NCI-H1436 treated with DMSO at 0.1 percent for 48 hours (cell line): ENCODE data around the gene CEP97.

Experiments used
- DNase-seq: peaks from one replicate; lab custom pipeline; 2025; lab: John Stamatoyannopoulos, UW

CEP97 gene

GRCh38 chr3:101813817-101814440, 89.5 kb downstream of the CEP97 start:
- DNase-seq, result no peak

DNA sequence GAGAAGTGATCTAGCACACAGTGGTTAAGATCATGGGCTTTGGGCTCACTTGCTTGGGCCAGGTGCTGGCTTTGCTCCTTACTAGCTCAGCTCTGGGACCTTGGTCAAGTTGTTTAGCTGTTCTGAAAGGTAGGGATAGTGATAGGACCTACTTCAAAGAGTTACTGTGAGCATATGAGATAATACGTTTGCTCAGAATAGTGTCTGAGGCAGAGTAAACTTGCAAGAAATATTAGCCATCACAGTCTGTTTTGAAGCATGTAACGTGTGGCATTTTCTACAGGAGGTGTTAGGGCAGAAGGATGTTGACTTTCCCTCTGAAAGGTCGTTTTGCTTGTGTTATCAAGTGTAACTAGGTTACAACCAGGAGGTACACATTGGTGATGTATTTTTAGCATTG, 90.4 kb downstream of the CEP97 start:
- DNase-seq, result no peak

DNA sequence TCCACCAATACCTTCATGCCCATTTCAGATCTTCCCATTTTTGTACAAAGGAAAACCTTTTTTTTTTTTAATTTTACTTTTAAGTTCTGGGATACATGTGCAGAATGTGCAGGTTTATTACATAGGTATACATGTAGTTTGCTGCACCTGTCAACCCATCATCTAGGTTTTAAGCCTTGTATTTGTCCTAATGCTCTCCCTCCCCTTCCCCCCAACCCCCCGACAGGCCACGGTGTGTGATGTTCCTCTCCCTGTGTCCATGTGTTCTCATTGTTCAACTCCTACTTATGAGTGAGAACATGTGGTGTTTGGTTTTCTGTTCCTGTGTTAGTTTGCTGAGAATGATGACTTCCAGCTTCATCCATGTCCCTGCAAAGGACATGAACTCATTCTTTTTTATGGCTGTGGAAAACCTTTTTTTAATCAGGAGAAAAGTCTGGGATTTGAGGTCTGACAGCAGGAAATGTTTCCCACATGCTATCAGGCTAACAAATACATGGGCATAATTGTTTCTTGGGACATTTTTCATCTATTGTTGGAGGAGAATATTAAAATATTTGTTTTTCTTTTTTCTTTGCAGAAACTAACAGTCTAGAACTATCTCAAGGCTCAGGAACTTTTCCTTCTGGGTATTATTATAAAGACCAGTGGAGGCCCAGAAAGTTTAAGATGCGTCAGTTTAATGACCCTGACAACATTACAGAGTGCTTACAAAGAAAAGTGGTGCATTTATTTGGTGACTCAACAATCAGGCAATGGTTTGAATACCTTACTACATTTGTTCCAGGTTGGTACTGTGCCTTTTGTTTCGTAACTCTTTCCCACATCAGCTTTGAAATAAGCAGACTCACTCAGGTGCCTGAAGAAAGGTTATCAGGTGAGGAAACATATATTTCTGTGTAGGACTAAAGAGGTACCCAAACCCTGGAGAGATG, 92.1 kb downstream of the CEP97 start:
- DNase-seq, result no peak

GRCh38 chr3:101817992-101818391, 93.6 kb downstream of the CEP97 start:
- DNase-seq, result no peak

DNA sequence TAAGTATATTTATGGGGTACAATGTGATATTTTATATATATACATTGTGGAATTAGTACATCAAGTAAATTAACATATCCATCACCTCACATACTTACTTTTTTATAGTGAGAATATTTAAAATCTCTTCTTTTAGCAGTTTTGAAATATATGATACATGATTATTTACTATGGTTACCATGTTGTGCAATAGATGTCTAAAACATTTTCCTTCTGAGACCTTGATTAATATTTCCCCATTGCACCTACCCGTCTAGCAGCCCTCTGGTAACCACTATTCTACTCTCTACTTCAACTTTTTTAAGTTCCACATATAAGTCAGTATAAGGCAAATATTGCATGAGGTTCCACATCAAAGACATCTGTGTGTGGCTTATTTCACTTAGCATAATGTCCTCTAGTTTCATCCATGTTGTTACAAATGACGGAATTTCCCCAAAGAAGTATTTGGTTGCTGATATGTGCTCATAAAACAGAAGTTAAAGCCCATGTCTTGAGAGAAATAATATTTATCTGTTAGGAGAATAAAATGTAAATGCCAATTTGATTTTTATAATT, 95.3 kb downstream of the CEP97 start:
- DNase-seq, result no peak
